ENCODE measurements around the gene SLC15A5.

SLC15A5 gene

GRCh38 chr12:16285586-16285985, 8.1 kb upstream of the SLC15A5 start:
- Mint-ChIP-seq H3K9me3 (peaks cover 4% of the 10 kb centered on the region), H3K27me3 (ENCODE audit: low read depth) (no peaks in the 10 kb centered on the region), H3K4me1 (ENCODE audit: low read depth) (no peaks in the 10 kb centered on the region), H3K27ac (no peak overlapping the region), H3K36me3 (ENCODE audit: low read depth) (no peaks in the 10 kb centered on the region), H3K4me3 (no peak overlapping the region)

- Mint-ChIP-seq H3K27me3 (ENCODE audit: low read depth) (no peaks in the 10 kb centered on the region), H3K27ac (no peak overlapping the region), H3K36me3 (ENCODE audit: low read depth) (no peaks in the 10 kb centered on the region), H3K9me3 (peaks cover 8% of the 10 kb centered on the region), H3K4me3 (no peak overlapping the region), H3K4me1 (ENCODE audit: low read depth) (no peaks in the 10 kb centered on the region)
Measured at GRCh38 chr12:16282978-16283377, 5.5 kb upstream of the SLC15A5 start.

- Mint-ChIP-seq H3K27ac (no peak overlapping the region), H3K4me1 (ENCODE audit: low read depth) (no peaks in the 10 kb centered on the region)
Measured at GRCh38 chr12:16282081-16282480, 4.6 kb upstream of the SLC15A5 start.

GRCh38 chr12:16281157-16281556, 3.7 kb upstream of the SLC15A5 start:
- H3K36me3 Mint-ChIP-seq (ENCODE audit: low read depth): no peaks in the 10 kb centered on the region
- no peak overlapping the region for H3K27ac Mint-ChIP-seq
- no peak overlapping the region for H3K4me3 Mint-ChIP-seq
- no peaks in the 10 kb centered on the region for H3K27me3 Mint-ChIP-seq (ENCODE audit: low read depth)
- no peaks in the 10 kb centered on the region for H3K4me1 Mint-ChIP-seq (ENCODE audit: low read depth)
- peaks cover 4% of the 10 kb centered on the region for H3K9me3 Mint-ChIP-seq

More at GRCh38 chr12:16282081-16282480, 4.6 kb upstream of the SLC15A5 start:
- Mint-ChIP-seq H3K4me3 (no peak overlapping the region), H3K36me3 (ENCODE audit: low read depth) (no peaks in the 10 kb centered on the region), H3K9me3 (peaks cover 4% of the 10 kb centered on the region), H3K27me3 (ENCODE audit: low read depth) (no peaks in the 10 kb centered on the region)

- Mint-ChIP-seq H3K27ac (no peak overlapping the region), H3K4me1 (ENCODE audit: low read depth) (no peaks in the 10 kb centered on the region), H3K9me3 (peaks cover 3% of the 10 kb centered on the region), H3K4me3 (no peak overlapping the region), H3K36me3 (ENCODE audit: low read depth) (no peaks in the 10 kb centered on the region), H3K27me3 (ENCODE audit: low read depth) (no peaks in the 10 kb centered on the region)
Measured at GRCh38 chr12:16272222-16272621, 5.3 kb downstream of the SLC15A5 start.

- no peak overlapping the region for H3K27ac Mint-ChIP-seq
- H3K27me3 Mint-ChIP-seq (ENCODE audit: low read depth): no peaks in the 10 kb centered on the region
- peaks cover 3% of the 10 kb centered on the region for H3K9me3 Mint-ChIP-seq
- no peaks in the 10 kb centered on the region for H3K4me1 Mint-ChIP-seq (ENCODE audit: low read depth)
- no peak overlapping the region for H3K4me3 Mint-ChIP-seq
- no peaks in the 10 kb centered on the region for H3K36me3 Mint-ChIP-seq (ENCODE audit: low read depth)
Measured at GRCh38 chr12:16271062-16271461, 6.4 kb downstream of the SLC15A5 start.

- Mint-ChIP-seq H3K27ac (no peak overlapping the region), H3K9me3 (peaks cover 3% of the 10 kb centered on the region), H3K4me3 (no peak overlapping the region), H3K4me1 (ENCODE audit: low read depth) (no peaks in the 10 kb centered on the region), H3K27me3 (ENCODE audit: low read depth) (no peaks in the 10 kb centered on the region), H3K36me3 (ENCODE audit: low read depth) (no peaks in the 10 kb centered on the region)
Measured at GRCh38 chr12:16269946-16270345, 7.5 kb downstream of the SLC15A5 start.

- no peak overlapping the region for H3K4me3 Mint-ChIP-seq
- no peak overlapping the region for H3K27ac Mint-ChIP-seq
- H3K36me3 Mint-ChIP-seq (ENCODE audit: low read depth): no peaks in the 10 kb centered on the region
- no peaks in the 10 kb centered on the region for H3K4me1 Mint-ChIP-seq (ENCODE audit: low read depth)
- H3K27me3 Mint-ChIP-seq (ENCODE audit: low read depth): no peaks in the 10 kb centered on the region
- H3K9me3 Mint-ChIP-seq: peaks cover 10% of the 10 kb centered on the region
Measured at GRCh38 chr12:16266085-16266484, 11.4 kb downstream of the SLC15A5 start.

GRCh38 chr12:16261944-16262475, 15.5 kb downstream of the SLC15A5 start:
- no peak overlapping the region for H3K4me3 Mint-ChIP-seq
- peaks cover 7% of the 10 kb centered on the region for H3K9me3 Mint-ChIP-seq
- no peak overlapping the region for H3K27ac Mint-ChIP-seq
- H3K4me1 Mint-ChIP-seq (ENCODE audit: low read depth): no peaks in the 10 kb centered on the region
- H3K36me3 Mint-ChIP-seq (ENCODE audit: low read depth): no peaks in the 10 kb centered on the region
- no peaks in the 10 kb centered on the region for H3K27me3 Mint-ChIP-seq (ENCODE audit: low read depth)

GRCh38 chr12:16260206-16260605, 17.3 kb downstream of the SLC15A5 start:
- Mint-ChIP-seq H3K4me1 (ENCODE audit: low read depth) (no peaks in the 10 kb centered on the region), H3K4me3 (no peak overlapping the region), H3K27ac (no peak overlapping the region), H3K36me3 (ENCODE audit: low read depth) (no peaks in the 10 kb centered on the region), H3K27me3 (ENCODE audit: low read depth) (no peaks in the 10 kb centered on the region), H3K9me3 (peaks cover 7% of the 10 kb centered on the region)

GRCh38 chr12:16258963-16259362, 18.5 kb downstream of the SLC15A5 start:
- no peak overlapping the region for H3K4me3 Mint-ChIP-seq

GRCh38 chr12:16246264-16246663, 31.2 kb downstream of the SLC15A5 start:
- H3K36me3 Mint-ChIP-seq (ENCODE audit: low read depth): no peaks in the 10 kb centered on the region
- peaks cover 4% of the 10 kb centered on the region for H3K9me3 Mint-ChIP-seq
- no peaks in the 10 kb centered on the region for H3K27me3 Mint-ChIP-seq (ENCODE audit: low read depth)
- no peaks in the 10 kb centered on the region for H3K4me1 Mint-ChIP-seq (ENCODE audit: low read depth)
- H3K4me3 Mint-ChIP-seq: no peak overlapping the region
- H3K27ac Mint-ChIP-seq: no peak overlapping the region

More at GRCh38 chr12:16258963-16259362, 18.5 kb downstream of the SLC15A5 start:
- Mint-ChIP-seq H3K9me3 (peaks cover 7% of the 10 kb centered on the region), H3K36me3 (ENCODE audit: low read depth) (no peaks in the 10 kb centered on the region), H3K27me3 (ENCODE audit: low read depth) (no peaks in the 10 kb centered on the region), H3K27ac (no peak overlapping the region), H3K4me1 (ENCODE audit: low read depth) (no peaks in the 10 kb centered on the region)

GRCh38 chr12:16245209-16245608, 32.3 kb downstream of the SLC15A5 start:
- H3K27me3 Mint-ChIP-seq (ENCODE audit: low read depth): no peaks in the 10 kb centered on the region
- H3K27ac Mint-ChIP-seq: no peak overlapping the region
- H3K36me3 Mint-ChIP-seq (ENCODE audit: low read depth): no peaks in the 10 kb centered on the region
- H3K9me3 Mint-ChIP-seq: peaks cover 4% of the 10 kb centered on the region
- H3K4me3 Mint-ChIP-seq: no peak overlapping the region
- no peaks in the 10 kb centered on the region for H3K4me1 Mint-ChIP-seq (ENCODE audit: low read depth)

GRCh38 chr12:16243487-16244412, 33.7 kb downstream of the SLC15A5 start:
- no peaks in the 10 kb centered on the region for H3K36me3 Mint-ChIP-seq (ENCODE audit: low read depth)
- H3K9me3 Mint-ChIP-seq: peaks cover 4% of the 10 kb centered on the region
- H3K27me3 Mint-ChIP-seq (ENCODE audit: low read depth): no peaks in the 10 kb centered on the region
- no peak overlapping the region for H3K27ac Mint-ChIP-seq
- no peaks in the 10 kb centered on the region for H3K4me1 Mint-ChIP-seq (ENCODE audit: low read depth)
- H3K4me3 Mint-ChIP-seq: no peak overlapping the region

GRCh38 chr12:16241346-16241745, 36.1 kb downstream of the SLC15A5 start:
- no peak overlapping the region for H3K27ac Mint-ChIP-seq
- H3K36me3 Mint-ChIP-seq (ENCODE audit: low read depth): no peaks in the 10 kb centered on the region

More at GRCh38 chr12:16241346-16241745, 36.1 kb downstream of the SLC15A5 start:
- Mint-ChIP-seq H3K4me1 (ENCODE audit: low read depth) (no peaks in the 10 kb centered on the region), H3K4me3 (no peak overlapping the region), H3K27me3 (ENCODE audit: low read depth) (no peaks in the 10 kb centered on the region), H3K9me3 (no peaks in the 10 kb centered on the region)
